Nephron progenitor cell (in vitro differentiated cells): ENCODE measurements around the gene XPC.

Source experiments
- DNase-seq: peaks from one replicate; pipeline ENCODE4 v3.0.0; 2021
- H3K27ac Mint-ChIP-seq: 2 replicates; pipeline ENCODE4 v1.8.0; 2021; ENCODE audit warnings: mild to moderate bottlenecking, moderate library complexity, mixed read lengths
- H3K27me3 Mint-ChIP-seq: 2 replicates; pipeline ENCODE4 v1.8.0; 2021; ENCODE audit warnings: mild to moderate bottlenecking, low read depth, mixed read lengths; ENCODE audit not compliant: poor library complexity
- H3K36me3 Mint-ChIP-seq: 2 replicates; pipeline ENCODE4 v1.8.0; 2021; ENCODE audit warnings: low read depth, mixed read lengths
- H3K4me1 Mint-ChIP-seq: 2 replicates; pipeline ENCODE4 v1.8.0; 2021; ENCODE audit warnings: mixed read lengths
- H3K4me3 Mint-ChIP-seq: 2 replicates; pipeline ENCODE4 v1.8.0; 2021; ENCODE audit warnings: mild to moderate bottlenecking, moderate library complexity, mixed read lengths
- H3K9me3 Mint-ChIP-seq: 2 replicates; pipeline ENCODE4 v1.8.0; 2021; ENCODE audit warnings: mild to moderate bottlenecking, moderate library complexity, mixed read lengths
- CTCF ChIP-seq: fragments of 200-600 bp; sonication (generic); IDR thresholded peaks from 2 replicates; pipeline ENCODE4 v1.5.0; 2021; ENCODE audit warnings: antibody characterized with exemption

Gene XPC

DNA sequence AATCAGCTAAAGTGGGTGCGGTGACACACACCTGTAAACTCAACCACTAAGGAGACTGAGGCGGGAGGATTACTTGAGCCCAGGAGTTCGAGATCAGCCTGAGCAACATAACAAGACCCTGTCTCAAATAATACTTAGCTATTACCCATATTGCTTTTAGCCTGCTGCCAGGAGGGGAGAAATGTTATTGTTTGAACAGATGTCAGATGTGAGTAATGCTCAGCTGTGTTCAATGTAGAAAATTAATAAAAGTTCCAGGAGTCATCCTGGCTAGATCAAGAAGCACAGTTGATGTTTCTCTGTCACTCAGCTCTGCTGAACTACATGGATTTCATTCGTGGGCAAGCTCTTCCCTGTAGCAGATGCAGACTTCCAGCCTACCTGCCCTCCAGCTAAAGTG lies 22.4 kb upstream of the XPC start:
- DNase-seq, result no peak
- no peak for TF ChIP-seq CTCF
- peaks cover 2% of the 10 kb centered on the region for H3K27me3 Mint-ChIP-seq
- no peaks in the 10 kb centered on the region for H3K9me3 Mint-ChIP-seq
- no peak overlapping the region for H3K27ac Mint-ChIP-seq
- peaks cover 16% of the 10 kb centered on the region for H3K4me1 Mint-ChIP-seq
- peaks cover 35% of the 10 kb centered on the region for H3K36me3 Mint-ChIP-seq
- H3K4me3 Mint-ChIP-seq, result no peak overlapping the region

GRCh38 chr3:14200276-14200675 lies 21.9 kb upstream of the XPC start:
- H3K4me3 Mint-ChIP-seq, result no peak overlapping the region
- DNase-seq, result no peak
- H3K4me1 Mint-ChIP-seq, result peaks cover 16% of the 10 kb centered on the region
- no peak for TF ChIP-seq CTCF
- no peak overlapping the region for H3K27ac Mint-ChIP-seq
- no peaks in the 10 kb centered on the region for H3K9me3 Mint-ChIP-seq
- H3K36me3 Mint-ChIP-seq, result peaks cover 39% of the 10 kb centered on the region
- peaks cover 2% of the 10 kb centered on the region for H3K27me3 Mint-ChIP-seq

DNA sequence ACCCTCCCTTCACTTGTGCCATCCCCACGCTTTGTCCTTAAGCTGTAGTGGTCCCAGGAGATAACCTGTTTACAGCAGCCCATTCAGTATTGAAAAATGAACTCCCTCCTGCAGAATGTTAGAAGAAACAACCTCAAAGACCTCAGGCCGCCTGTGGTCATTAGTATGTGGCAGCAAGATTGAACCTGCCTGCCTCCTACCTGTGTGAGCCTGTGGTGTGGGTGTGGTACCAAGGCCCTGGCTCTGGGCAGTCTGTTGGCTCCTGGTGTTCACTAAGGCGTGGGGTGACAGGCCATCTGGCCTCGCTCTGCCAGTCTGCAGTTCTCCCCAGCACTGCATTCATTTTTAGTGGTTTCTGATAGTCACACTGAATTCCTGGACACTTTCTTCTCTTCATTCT lies 21.2 kb upstream of the XPC start:
- Mint-ChIP-seq H3K27me3 (peaks cover 2% of the 10 kb centered on the region), H3K4me3 (no peak overlapping the region), H3K4me1 (peaks cover 16% of the 10 kb centered on the region), H3K27ac (no peak overlapping the region), H3K36me3 (peaks cover 45% of the 10 kb centered on the region), H3K9me3 (no peaks in the 10 kb centered on the region)
- no peak for TF ChIP-seq CTCF
- DNase-seq, result no peak

DNA sequence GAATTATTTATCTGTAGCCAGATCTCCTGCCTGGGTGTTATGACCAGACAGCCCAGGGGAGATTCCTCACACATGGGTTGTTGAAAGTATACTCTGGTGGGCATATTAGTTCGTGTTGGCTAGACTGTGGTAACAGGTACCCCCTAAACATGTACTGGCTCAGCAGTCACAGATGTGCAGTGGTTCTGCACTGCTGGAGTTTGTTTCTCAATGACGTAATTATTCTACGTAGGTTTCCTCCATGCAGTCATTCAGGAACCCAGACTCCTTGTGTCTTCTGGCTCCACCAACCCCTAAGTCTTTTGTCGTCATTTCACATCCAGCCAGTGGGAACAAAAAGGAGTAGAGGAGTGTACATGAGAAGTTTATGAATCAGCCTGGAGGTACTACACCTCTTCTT lies 16.5 kb upstream of the XPC start:
- no peak overlapping the region for H3K27ac Mint-ChIP-seq
- H3K4me3 Mint-ChIP-seq, result no peak overlapping the region
- H3K36me3 Mint-ChIP-seq, result peaks cover 90% of the 10 kb centered on the region
- H3K27me3 Mint-ChIP-seq, result no peaks in the 10 kb centered on the region
- peaks cover 38% of the 10 kb centered on the region for H3K9me3 Mint-ChIP-seq
- no peaks in the 10 kb centered on the region for H3K4me1 Mint-ChIP-seq
- no peak for TF ChIP-seq CTCF
- no peak for DNase-seq

DNA sequence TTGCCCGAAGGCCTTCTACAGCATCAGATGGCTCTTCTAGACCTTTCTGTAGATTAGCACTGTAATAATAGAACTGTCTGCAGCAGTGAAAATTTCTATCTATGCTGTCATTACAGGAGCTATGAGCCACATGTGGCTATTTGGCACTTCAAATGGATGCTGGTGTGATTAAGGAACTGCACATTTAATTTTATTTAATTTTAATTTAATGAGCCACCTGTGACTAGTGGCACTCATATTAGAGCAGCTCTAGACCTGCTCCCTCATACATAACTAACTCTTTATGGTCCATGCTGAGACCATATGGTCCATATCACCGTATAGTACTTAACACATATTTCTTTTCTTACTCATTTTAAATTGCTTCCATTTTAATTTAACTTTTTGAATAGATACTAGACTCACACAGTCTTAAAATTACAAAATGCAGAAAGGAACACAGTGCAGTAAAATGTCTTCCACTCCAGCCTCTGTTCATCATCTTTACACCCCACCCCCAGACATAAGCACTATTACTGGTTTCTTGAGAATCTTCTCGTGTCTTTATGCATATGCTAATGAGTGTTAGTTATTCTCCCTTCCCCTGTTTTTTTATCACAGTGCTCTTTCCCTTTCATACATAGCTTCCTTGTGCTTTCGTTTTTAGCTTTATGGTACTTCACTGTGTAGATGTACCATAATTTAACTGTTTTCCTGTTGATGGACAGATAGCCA lies 9.8 kb upstream of the XPC start:
- Mint-ChIP-seq H3K27me3 (no peaks in the 10 kb centered on the region), H3K36me3 (peaks cover 78% of the 10 kb centered on the region), H3K9me3 (peaks cover 44% of the 10 kb centered on the region), H3K27ac (no peak overlapping the region), H3K4me1 (no peaks in the 10 kb centered on the region), H3K4me3 (no peak overlapping the region)
- no peak for TF ChIP-seq CTCF
- DNase-seq, result no peak

- Mint-ChIP-seq H3K4me3 (no peak overlapping the region), H3K27ac (peak overlapping the region; percentile 50), H3K9me3 (peaks cover 32% of the 10 kb centered on the region), H3K4me1 (peaks cover 5% of the 10 kb centered on the region), H3K36me3 (peaks cover 77% of the 10 kb centered on the region), H3K27me3 (no peaks in the 10 kb centered on the region)
- no peak for TF ChIP-seq CTCF
- DNase-seq, result no peak
These were observed 8.6 kb upstream of the XPC start for GRCh38 chr3:14186854-14187458.
